ENCODE results near the gene SLF2. TPM values are rescaled to one million over a fixed set of nuclear protein-coding genes. Genes with fewer than 3 reads are reported as not detected.
"Not testable (repeated sequence)": the region's sequence is repeated elsewhere in the genome, so short reads cannot be mapped to it uniquely, and the experiment has no call there.

SLF2 gene
- total RNA-seq, 4 donors from 2014 or later: 8.3 to 23.3 (median 14.9) TPM

GRCh38 chr10:100970914-100971811 lies 58.4 kb downstream of the SLF2 start:
- no peak for DNase-seq (ENCODE audit: low spot score in 2 of 2)
- H3K4me3 ChIP-seq (ENCODE audit: low read depth, poor library complexity, severe bottlenecking): no peak overlapping the region
- TF ChIP-seq POLR2A (IDR thresholded peaks at IDR 0.05): no peak
- TF ChIP-seq CTCF (IDR thresholded peaks at IDR 0.05): no peak
- WGBS, 2 donors: 61 to 73% methylated on average over 4 of the region's 4 CpGs
- intact Hi-C loops (cut with DNase I; ENCODE audit: low total_unique reads): no loop called here

- no peak overlapping the region for H3K4me3 ChIP-seq (ENCODE audit: low read depth, poor library complexity, severe bottlenecking)
- intact Hi-C loops (cut with DNase I; ENCODE audit: low total_unique reads): no loop called here
- WGBS, 2 donors: 76 to 84% methylated on average over 13 of the region's 13 CpGs
- no peak for DNase-seq (ENCODE audit: low spot score in 2 of 2)
- TF ChIP-seq CTCF (IDR thresholded peaks at IDR 0.05) (no peak), POLR2A (IDR thresholded peaks at IDR 0.05) (no peak)
Observed at GRCh38 chr10:100972115-100972903, 59.5 kb downstream of the SLF2 start.

DNA sequence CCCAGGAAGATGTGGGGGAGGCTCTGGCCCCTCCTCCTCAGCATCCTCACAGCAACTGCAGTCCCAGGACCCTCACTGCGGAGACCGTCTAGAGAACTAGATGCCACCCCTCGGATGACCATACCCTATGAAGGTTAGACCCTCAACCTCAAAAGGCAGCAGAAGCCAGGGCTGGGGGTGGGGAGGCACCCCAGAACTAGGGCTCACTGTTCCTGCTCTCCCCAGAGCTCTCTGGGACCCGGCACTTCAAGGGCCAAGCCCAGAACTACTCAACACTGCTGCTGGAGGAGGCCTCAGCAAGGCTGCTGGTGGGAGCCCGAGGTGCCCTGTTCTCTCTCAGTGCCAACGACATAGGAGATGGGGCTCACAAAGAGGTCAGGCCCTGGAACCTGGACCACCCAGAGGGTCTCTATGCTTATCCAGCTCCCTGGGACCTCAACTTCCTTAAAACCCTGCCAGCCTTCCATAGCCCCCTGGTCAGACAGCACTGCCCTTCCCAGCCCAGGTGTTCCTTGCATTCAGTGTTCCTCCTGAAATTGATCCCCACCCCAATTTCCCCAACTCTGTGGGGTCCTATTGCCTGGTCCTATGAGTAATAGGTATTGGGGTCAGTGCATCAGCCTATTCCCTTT lies 60.3 kb downstream of the SLF2 start:
- no peak for TF ChIP-seq CTCF (IDR thresholded peaks at IDR 0.05)
- TF ChIP-seq POLR2A (IDR thresholded peaks at IDR 0.05): no peak
- intact Hi-C loops (cut with DNase I; ENCODE audit: low total_unique reads): no loop called here
- 91 to 95% methylated on average over 6 of the region's 6 CpGs for WGBS, 2 donors
- H3K4me3 ChIP-seq (ENCODE audit: low read depth, poor library complexity, severe bottlenecking): no peak overlapping the region
- no peak for DNase-seq (ENCODE audit: low spot score in 2 of 2)

- DNase-seq (ENCODE audit: low spot score in 2 of 2); intact Hi-C loops (cut with DNase I; ENCODE audit: low total_unique reads); H3K4me3 ChIP-seq (ENCODE audit: low read depth, poor library complexity, severe bottlenecking): not testable (repeated sequence)
- WGBS, 2 donors: 79 to 91% methylated on average over 8 of the region's 8 CpGs
Observed at GRCh38 chr10:100975397-100975796, 62.6 kb downstream of the SLF2 start.

- TF ChIP-seq POLR2A (IDR thresholded peaks at IDR 0.05) (no peak), CTCF (IDR thresholded peaks at IDR 0.05) (no peak)
- 49 to 56% methylated on average over 3 of the region's 3 CpGs for WGBS, 2 donors
- intact Hi-C loops (cut with DNase I; ENCODE audit: low total_unique reads): no loop called here
- no peak for DNase-seq (ENCODE audit: low spot score in 2 of 2)
- no peak overlapping the region for H3K4me3 ChIP-seq (ENCODE audit: low read depth, poor library complexity, severe bottlenecking)
Observed at GRCh38 chr10:100976906-100977305, 64.1 kb downstream of the SLF2 start.

DNA sequence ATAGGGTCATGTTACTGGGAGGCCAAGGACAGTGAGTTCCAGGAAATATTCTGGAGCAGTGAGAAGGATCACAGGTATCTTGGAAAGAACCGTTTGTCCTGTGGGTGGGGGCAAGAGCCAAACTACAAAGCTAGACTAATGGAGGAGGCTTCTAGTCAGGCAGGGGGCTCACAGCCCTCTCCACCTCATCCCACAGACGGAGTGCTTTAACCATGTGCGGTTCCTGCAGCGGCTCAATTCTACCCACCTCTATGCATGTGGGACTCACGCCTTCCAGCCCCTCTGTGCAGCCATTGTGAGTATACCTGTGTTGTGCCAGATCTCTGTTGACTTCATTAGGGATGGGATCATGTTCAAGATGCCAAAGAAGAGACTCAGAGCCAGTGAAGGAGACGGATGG lies 64.7 kb downstream of the SLF2 start:
- TF ChIP-seq POLR2A (IDR thresholded peaks at IDR 0.05) (no peak), CTCF (IDR thresholded peaks at IDR 0.05) (no peak)
- no peak for DNase-seq (ENCODE audit: low spot score in 2 of 2)
- H3K4me3 ChIP-seq (ENCODE audit: low read depth, poor library complexity, severe bottlenecking): no peak overlapping the region
- 84% methylated on average over 6 of the region's 6 CpGs for WGBS, 2 donors
- intact Hi-C loops (cut with DNase I; ENCODE audit: low total_unique reads): no loop called here

Data from lower leg skin (tissue), 4 donors.